ENCODE results near the gene SLC12A7.

The SLC12A7 gene

DNA sequence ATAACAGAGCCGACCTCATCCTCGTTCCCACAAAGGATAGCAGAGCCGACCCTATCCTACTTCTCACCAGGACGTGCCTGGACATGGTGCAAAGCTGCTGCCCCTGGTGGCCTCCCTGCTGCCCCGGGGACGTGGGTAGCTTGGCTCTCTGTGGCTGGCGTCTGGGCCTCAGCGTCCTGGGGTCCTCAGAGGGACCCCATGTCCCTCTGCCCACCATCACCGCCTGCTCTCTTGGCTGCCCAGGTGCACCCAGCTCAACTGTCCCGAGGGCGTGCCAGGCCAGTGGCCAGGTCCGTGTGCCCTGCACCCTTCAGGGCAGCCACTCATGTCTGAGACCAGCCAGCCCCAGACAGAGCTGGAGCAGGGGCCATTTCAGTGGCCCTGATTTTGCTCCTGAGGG is 94.8 kb downstream of the SLC12A7 start:
- WGBS = 84% methylated on average over 12 of the region's 12 CpGs
- H3K27me3 ChIP-seq (ENCODE audit: insufficient read depth, low read length) = no peaks in the 10 kb centered on the region; the same call in 1 of the 2 replicates
- H3K4me3 ChIP-seq (ENCODE audit: low read length) = no peak overlapping the region
- peaks cover 5% of the 10 kb centered on the region; the same call in 1 of the 2 replicates for H3K4me1 ChIP-seq (ENCODE audit: insufficient read depth, low read length)
- no peaks in the 10 kb centered on the region for H3K36me3 ChIP-seq (ENCODE audit: insufficient read depth, low read length)
- H3K27ac ChIP-seq (ENCODE audit: low read depth, low read length) = no peak overlapping the region
- H3K9ac ChIP-seq (ENCODE audit: low read depth, low read length) = no peak overlapping the region
- no peaks in the 10 kb centered on the region for H3K9me3 ChIP-seq (ENCODE audit: insufficient read depth, low read depth, low read length)

DNA sequence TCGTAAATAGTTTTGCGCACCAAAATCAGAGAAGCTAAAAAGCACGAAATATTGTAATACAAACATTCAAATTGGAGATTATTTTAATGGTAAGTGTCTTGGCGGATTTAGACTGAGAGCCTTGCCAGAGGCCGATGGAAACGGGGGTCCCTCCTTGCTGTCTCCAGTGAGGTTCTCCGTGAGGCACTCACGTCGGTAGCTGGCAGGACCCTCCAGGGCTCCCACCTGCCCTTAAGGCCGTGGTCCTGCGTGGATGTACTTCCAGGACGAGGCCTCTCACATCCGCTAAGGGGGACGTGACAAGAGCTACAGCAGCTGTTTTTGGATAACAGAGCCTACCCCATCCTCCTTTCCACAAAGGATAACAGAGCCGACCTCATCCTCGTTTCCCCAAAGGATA is 95.4 kb downstream of the SLC12A7 start:
- Histone ChIP-seq H3K4me1 (ENCODE audit: insufficient read depth, low read length) (peaks cover 5% of the 10 kb centered on the region; the same call in 1 of the 2 replicates), H3K27me3 (ENCODE audit: insufficient read depth, low read length) (no peaks in the 10 kb centered on the region; the same call in 1 of the 2 replicates), H3K9me3 (ENCODE audit: insufficient read depth, low read depth, low read length) (no peaks in the 10 kb centered on the region), H3K27ac (ENCODE audit: low read depth, low read length) (no peak overlapping the region), H3K4me3 (ENCODE audit: low read length) (no peak overlapping the region), H3K36me3 (ENCODE audit: insufficient read depth, low read length) (no peaks in the 10 kb centered on the region), H3K9ac (ENCODE audit: low read depth, low read length) (no peak overlapping the region)
- WGBS = 91% methylated on average over 16 of the region's 16 CpGs

DNA sequence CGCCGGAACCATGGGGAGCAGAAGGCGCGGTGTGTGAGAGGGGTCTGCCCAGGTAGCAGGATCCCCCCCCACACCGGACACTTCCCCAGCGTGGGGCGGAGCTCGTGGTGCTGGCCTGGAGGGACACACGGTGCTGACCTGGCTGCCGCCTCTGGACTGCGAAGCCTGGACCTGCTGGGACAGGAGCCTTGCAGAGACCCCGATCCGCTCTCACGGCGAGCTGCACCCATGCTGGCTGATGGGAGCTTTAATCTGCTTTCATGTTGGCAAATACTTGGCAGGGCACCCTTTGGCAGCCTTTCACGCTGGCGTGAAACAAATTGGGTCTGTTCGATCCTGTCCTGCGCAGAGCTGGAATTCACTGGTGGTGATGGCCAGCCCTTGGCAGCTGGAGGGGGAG is 95.8 kb downstream of the SLC12A7 start:
- Histone ChIP-seq H3K27me3 (ENCODE audit: insufficient read depth, low read length) (no peaks in the 10 kb centered on the region; the same call in 1 of the 2 replicates), H3K9ac (ENCODE audit: low read depth, low read length) (no peak overlapping the region), H3K27ac (ENCODE audit: low read depth, low read length) (no peak overlapping the region), H3K4me3 (ENCODE audit: low read length) (no peak overlapping the region), H3K36me3 (ENCODE audit: insufficient read depth, low read length) (no peaks in the 10 kb centered on the region), H3K9me3 (ENCODE audit: insufficient read depth, low read depth, low read length) (no peaks in the 10 kb centered on the region), H3K4me1 (ENCODE audit: insufficient read depth, low read length) (peaks cover 5% of the 10 kb centered on the region; the same call in 1 of the 2 replicates)
- WGBS = 93% methylated on average over 19 of the region's 19 CpGs

DNA sequence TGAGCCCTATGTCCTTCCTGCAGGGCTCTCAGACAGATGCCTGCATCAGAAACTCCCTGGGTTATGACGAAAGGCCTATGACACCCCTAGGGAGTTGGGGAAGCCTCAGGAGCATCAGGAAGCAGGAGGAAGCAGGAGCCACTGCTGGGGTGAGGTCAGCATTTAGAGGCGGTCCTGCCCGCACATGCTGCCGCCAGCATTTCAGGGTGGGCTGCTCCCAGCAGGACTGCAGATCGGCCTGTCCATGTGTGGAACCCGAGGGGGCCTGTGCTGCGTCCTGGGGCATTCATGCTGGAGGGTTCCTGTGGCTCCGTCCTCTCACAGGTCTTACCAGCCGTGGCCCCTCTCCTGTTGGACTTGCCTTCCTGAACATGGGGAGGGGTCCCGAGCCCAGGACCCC is 96.4 kb downstream of the SLC12A7 start:
- H3K27me3 ChIP-seq (ENCODE audit: insufficient read depth, low read length) = peaks cover 2% of the 10 kb centered on the region; the same call in 1 of the 2 replicates
- H3K36me3 ChIP-seq (ENCODE audit: insufficient read depth, low read length) = no peaks in the 10 kb centered on the region
- H3K4me1 ChIP-seq (ENCODE audit: insufficient read depth, low read length) = 0 out of 2 replicates have a peak, but pooled peaks cover under 1% of the 10 kb centered on the region
- H3K9ac ChIP-seq (ENCODE audit: low read depth, low read length) = no peak overlapping the region
- no peak overlapping the region for H3K27ac ChIP-seq (ENCODE audit: low read depth, low read length)
- no peaks in the 10 kb centered on the region for H3K9me3 ChIP-seq (ENCODE audit: insufficient read depth, low read depth, low read length)
- WGBS = 92% methylated on average over 10 of the region's 10 CpGs
- no peak overlapping the region for H3K4me3 ChIP-seq (ENCODE audit: low read length)

DNA sequence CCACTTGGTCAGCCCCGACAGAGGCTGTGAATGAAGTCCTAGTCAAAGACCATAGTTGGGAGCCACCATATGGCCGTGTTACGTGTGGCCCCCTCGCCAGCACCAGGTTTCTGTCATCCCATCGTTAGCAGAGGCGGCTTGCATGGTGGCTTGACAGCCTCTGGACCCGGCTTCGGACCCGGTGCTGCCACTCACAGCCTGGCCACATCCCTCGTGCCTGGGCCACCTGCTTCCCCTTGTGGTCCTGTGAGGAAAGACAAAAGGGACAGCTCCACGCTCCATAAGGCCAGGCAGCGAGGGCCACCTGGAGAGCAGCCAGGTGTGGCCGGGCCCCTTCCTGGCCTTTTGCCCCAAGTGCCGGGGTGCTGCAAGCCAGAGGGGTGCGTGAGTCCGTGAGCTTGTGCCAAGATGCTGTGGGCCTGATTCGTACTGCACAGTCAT is 97.1 kb downstream of the SLC12A7 start:
- Histone ChIP-seq H3K9me3 (ENCODE audit: insufficient read depth, low read depth, low read length) (no peaks in the 10 kb centered on the region), H3K27ac (ENCODE audit: low read depth, low read length) (no peak overlapping the region), H3K36me3 (ENCODE audit: insufficient read depth, low read length) (no peaks in the 10 kb centered on the region), H3K9ac (ENCODE audit: low read depth, low read length) (no peak overlapping the region), H3K4me1 (ENCODE audit: insufficient read depth, low read length) (0 out of 2 replicates have a peak, but pooled peaks cover 3% of the 10 kb centered on the region), H3K27me3 (ENCODE audit: insufficient read depth, low read length) (peaks cover 9% of the 10 kb centered on the region), H3K4me3 (ENCODE audit: low read length) (no peak overlapping the region)
- WGBS = 93% methylated on average over 17 of the region's 17 CpGs

DNA sequence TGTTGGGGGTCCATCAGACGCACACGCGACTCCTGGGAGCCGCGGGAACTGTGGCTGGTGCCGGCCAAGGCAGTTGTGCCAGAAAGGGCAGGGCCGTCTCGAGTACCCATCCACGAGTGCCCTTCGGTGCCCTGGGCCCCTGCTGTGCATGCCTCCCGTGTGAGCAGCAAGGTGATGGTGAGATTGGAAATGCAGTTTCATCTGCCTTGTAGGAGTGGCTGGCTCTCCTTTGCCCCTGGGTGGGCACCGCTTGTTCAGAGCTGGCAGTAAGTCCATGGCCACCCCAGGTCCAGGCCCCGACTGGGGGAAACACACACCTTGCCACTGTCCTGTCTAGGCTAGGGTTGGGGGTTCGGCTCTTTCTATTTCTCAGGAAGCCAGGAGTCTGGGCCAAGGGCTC is 97.5 kb downstream of the SLC12A7 start:
- Histone ChIP-seq H3K9me3 (ENCODE audit: insufficient read depth, low read depth, low read length) (no peaks in the 10 kb centered on the region), H3K9ac (ENCODE audit: low read depth, low read length) (no peak overlapping the region), H3K27ac (ENCODE audit: low read depth, low read length) (no peak overlapping the region), H3K27me3 (ENCODE audit: insufficient read depth, low read length) (peaks cover 13% of the 10 kb centered on the region), H3K4me1 (ENCODE audit: insufficient read depth, low read length) (0 out of 2 replicates have a peak, but pooled peaks cover 3% of the 10 kb centered on the region), H3K36me3 (ENCODE audit: insufficient read depth, low read length) (no peaks in the 10 kb centered on the region), H3K4me3 (ENCODE audit: low read length) (no peak overlapping the region)
- 94% methylated on average over 14 of the region's 14 CpGs for WGBS

DNA sequence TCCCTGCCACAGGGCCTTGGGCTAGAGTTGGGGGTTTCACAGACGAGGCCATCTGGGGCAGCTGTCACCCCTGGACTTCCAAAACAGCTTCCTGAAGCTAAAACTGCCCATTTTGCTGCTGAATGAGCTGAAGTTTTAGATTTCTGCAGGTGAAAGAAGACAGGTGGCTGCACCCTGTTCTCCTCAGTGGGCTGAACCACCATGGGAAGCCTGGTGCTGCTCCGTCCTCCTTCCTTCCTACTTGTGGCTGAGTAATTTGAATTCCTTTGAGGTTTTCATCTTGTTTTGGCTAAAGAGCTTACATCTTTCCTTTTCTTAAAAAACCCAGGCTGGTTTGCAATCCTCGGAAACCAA is 97.9 kb downstream of the SLC12A7 start:
- Histone ChIP-seq H3K9ac (ENCODE audit: low read depth, low read length) (no peak overlapping the region), H3K27ac (ENCODE audit: low read depth, low read length) (no peak overlapping the region), H3K4me1 (ENCODE audit: insufficient read depth, low read length) (0 out of 2 replicates have a peak, but pooled peaks cover 3% of the 10 kb centered on the region), H3K4me3 (ENCODE audit: low read length) (no peak overlapping the region), H3K9me3 (ENCODE audit: insufficient read depth, low read depth, low read length) (no peaks in the 10 kb centered on the region), H3K36me3 (ENCODE audit: insufficient read depth, low read length) (no peaks in the 10 kb centered on the region), H3K27me3 (ENCODE audit: insufficient read depth, low read length) (peaks cover 17% of the 10 kb centered on the region)
- WGBS = 94% methylated on average over 3 of the region's 3 CpGs

DNA sequence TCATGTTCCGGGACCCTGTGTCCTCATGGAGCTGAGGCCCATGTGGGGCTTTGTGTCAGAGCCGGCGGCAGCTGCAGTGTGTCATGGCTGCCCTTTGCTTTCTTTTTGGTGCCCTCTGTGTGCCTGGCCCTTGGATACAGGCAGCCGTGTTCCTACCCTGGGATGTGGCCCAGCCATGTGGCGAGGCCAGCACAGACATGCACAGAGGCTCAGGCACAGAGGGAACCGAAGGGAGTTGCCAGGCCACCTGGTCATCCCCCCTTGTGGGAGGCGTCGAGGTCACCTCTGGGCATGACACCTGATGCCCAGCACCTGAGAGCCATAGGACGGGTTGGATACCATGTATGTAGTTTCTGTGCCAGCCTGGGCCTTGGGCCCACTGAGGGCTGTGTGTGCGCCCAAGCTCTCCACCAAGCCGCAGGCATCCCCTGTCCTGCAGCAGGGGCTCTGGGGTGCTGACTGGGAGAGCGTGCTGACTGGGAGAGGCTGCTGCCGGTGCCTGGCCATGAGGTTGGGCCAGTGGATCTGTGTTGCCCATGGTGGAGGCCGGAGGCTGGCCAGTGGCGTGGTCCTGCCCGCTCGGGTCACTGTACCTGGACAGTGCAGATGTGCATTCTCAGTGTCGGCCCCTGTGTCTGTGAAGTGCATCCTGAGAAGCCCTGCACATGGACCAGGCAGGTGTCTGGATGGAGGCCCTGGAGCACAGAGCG is 98.5 kb downstream of the SLC12A7 start:
- 95% methylated on average over 19 of the region's 19 CpGs for WGBS

DNA sequence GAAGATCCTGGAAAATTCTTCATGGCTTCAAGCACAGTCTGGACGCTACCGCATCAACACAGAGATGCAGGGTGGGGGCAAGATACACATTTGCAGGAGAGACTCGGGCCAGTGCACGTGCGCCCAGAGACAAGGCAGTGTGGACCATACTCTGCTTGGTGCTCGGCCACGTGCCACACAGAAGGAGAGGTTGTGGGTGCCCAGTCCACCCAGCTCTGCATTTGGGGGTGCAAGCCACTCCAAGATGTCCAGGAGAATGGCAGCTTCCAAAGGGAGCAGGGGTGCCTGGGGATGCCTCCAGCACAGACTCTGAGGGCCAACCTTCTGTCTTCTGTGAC is 99.0 kb downstream of the SLC12A7 start:
- H3K9ac ChIP-seq (ENCODE audit: low read depth, low read length) = no peak overlapping the region
- peaks cover 24% of the 10 kb centered on the region for H3K27me3 ChIP-seq (ENCODE audit: insufficient read depth, low read length)
- H3K36me3 ChIP-seq (ENCODE audit: insufficient read depth, low read length) = no peaks in the 10 kb centered on the region
- H3K4me1 ChIP-seq (ENCODE audit: insufficient read depth, low read length) = peaks cover 3% of the 10 kb centered on the region; the same call in 1 of the 2 replicates
- no peak overlapping the region for H3K4me3 ChIP-seq (ENCODE audit: low read length)
- WGBS = 93% methylated on average over 7 of the region's 7 CpGs
- H3K9me3 ChIP-seq (ENCODE audit: insufficient read depth, low read depth, low read length) = no peaks in the 10 kb centered on the region
- H3K27ac ChIP-seq (ENCODE audit: low read depth, low read length) = no peak overlapping the region

More for the DNA sequence above, 98.5 kb downstream of the SLC12A7 start:
- Histone ChIP-seq H3K4me3 (ENCODE audit: low read length) (no peak overlapping the region), H3K27ac (ENCODE audit: low read depth, low read length) (no peak overlapping the region), H3K9ac (ENCODE audit: low read depth, low read length) (no peak overlapping the region), H3K27me3 (ENCODE audit: insufficient read depth, low read length) (peaks cover 19% of the 10 kb centered on the region), H3K36me3 (ENCODE audit: insufficient read depth, low read length) (no peaks in the 10 kb centered on the region), H3K4me1 (ENCODE audit: insufficient read depth, low read length) (0 out of 2 replicates have a peak, but pooled peaks cover 3% of the 10 kb centered on the region), H3K9me3 (ENCODE audit: insufficient read depth, low read depth, low read length) (no peaks in the 10 kb centered on the region)

DNA sequence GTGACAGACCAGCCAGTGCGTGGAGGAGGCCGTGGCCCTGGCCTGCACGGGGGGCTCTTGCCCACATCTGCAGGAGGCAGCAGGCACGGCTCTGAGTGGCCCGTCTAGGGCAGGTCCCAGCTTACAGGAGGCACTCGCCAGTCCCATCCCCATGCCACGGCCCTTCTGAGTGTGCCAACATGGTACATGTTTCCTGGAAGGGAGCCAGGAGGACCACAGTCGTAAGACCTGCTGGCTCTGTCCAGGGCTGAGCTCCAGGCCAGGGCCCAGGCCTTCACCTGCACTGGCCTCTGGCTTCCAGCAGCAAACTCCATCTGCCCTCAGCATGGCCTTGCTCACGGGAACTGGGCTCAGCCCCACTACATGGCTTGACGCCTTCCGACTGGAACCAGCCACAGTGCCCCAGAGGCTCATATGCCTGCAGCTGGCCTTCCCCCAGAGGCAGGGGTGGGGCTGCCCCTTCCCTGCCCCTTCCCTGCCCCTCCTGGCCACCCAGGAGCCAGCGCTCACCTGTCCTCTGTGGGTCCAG is 99.5 kb downstream of the SLC12A7 start:
- H3K36me3 ChIP-seq (ENCODE audit: insufficient read depth, low read length) = no peaks in the 10 kb centered on the region
- no peak overlapping the region for H3K27ac ChIP-seq (ENCODE audit: low read depth, low read length)
- H3K27me3 ChIP-seq (ENCODE audit: insufficient read depth, low read length) = peaks cover 29% of the 10 kb centered on the region
- no peaks in the 10 kb centered on the region for H3K9me3 ChIP-seq (ENCODE audit: insufficient read depth, low read depth, low read length)
- WGBS = 94% methylated on average over 12 of the region's 12 CpGs
- peaks cover 3% of the 10 kb centered on the region; the same call in 1 of the 2 replicates for H3K4me1 ChIP-seq (ENCODE audit: insufficient read depth, low read length)
- no peak overlapping the region for H3K4me3 ChIP-seq (ENCODE audit: low read length)
- no peak overlapping the region for H3K9ac ChIP-seq (ENCODE audit: low read depth, low read length)

DNA sequence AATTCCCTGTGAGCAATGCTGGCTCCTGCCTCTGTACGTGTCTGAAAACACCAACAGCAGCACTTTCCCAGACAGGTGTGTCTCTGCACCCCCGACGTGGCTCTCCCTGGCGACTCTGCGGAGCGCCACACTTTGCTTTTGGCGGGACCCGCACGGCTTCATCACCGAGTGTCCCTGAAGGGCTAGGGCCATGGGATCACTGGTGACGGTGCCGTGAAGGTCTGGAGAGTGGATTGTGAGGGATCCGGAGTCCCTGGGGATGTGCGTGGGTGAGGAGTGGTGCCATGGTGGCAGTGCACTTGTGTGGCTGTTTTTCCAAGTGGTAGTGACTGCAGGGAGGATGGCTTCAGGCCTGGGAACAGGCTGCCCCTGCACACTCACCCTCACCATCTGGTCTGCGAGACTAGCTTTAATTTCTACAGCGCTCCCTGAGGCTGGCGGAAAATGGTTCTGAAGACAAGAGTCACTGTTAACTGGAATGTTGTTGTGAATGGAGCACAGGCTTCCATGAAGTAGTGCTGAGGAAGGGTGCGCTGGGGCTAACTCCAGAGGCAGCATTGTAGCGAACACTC is 100.0 kb downstream of the SLC12A7 start:
- no peaks in the 10 kb centered on the region for H3K36me3 ChIP-seq (ENCODE audit: insufficient read depth, low read length)
- no peak overlapping the region for H3K4me3 ChIP-seq (ENCODE audit: low read length)
- no peak overlapping the region for H3K9ac ChIP-seq (ENCODE audit: low read depth, low read length)
- peaks cover 34% of the 10 kb centered on the region for H3K27me3 ChIP-seq (ENCODE audit: insufficient read depth, low read length)
- peaks cover 3% of the 10 kb centered on the region; the same call in 1 of the 2 replicates for H3K4me1 ChIP-seq (ENCODE audit: insufficient read depth, low read length)
- WGBS = 94% methylated on average over 19 of the region's 19 CpGs
- no peak overlapping the region for H3K27ac ChIP-seq (ENCODE audit: low read depth, low read length)
- H3K9me3 ChIP-seq (ENCODE audit: insufficient read depth, low read depth, low read length) = no peaks in the 10 kb centered on the region

Data from HUES64 (cell line).